Neural progenitor cell (in vitro differentiated cells): Measurements from ENCODE around the gene AEN. TPM values are rescaled to one million over a fixed set of nuclear protein-coding genes. Genes with fewer than 3 reads are reported as not detected.

ENCODE experiments used
- DNase-seq: peaks from one replicate; pipeline ENCODE4 v3.0.0-alpha.2; 2016; ENCODE audit warnings: low spot score
- H2AFZ ChIP-seq: fragments of 200-600 bp; sonication (generic); replicated peaks from 2 replicates; pipeline ENCODE4 v1.6.1; 2016; ENCODE audit warnings: antibody characterized with exemption
- H3F3A ChIP-seq: fragments of 200-600 bp; sonication (generic); 2 replicates; pipeline ENCODE4 v1.6.1; 2016; ENCODE audit warnings: antibody characterized with exemption, low read depth
- H3K27ac ChIP-seq: fragments of 200-600 bp; sonication (generic); 2 replicates; pipeline ENCODE4 v1.5.1; 2016; ENCODE audit warnings: mild to moderate bottlenecking
- H3K27me3 ChIP-seq: fragments of 200-600 bp; sonication (generic); 2 replicates; pipeline ENCODE4 v1.6.1; 2016; ENCODE audit warnings: mild to moderate bottlenecking, moderate library complexity
- H3K36me3 ChIP-seq: fragments of 200-600 bp; sonication (generic); 2 replicates; pipeline ENCODE4 v1.5.1; 2016
- H3K4me1 ChIP-seq: fragments of 200-600 bp; sonication (generic); 2 replicates; pipeline ENCODE4 v1.6.1; 2016; ENCODE audit warnings: mixed run types
- H3K4me2 ChIP-seq: fragments of 200-600 bp; sonication (generic); 2 replicates; pipeline ENCODE4 v1.6.1; 2016
- H3K4me3 ChIP-seq: fragments of 200-600 bp; sonication (generic); 2 replicates; pipeline ENCODE4 v1.5.1; 2016
- H3K79me2 ChIP-seq: fragments of 200-600 bp; sonication (generic); 2 replicates; pipeline ENCODE4 v1.6.1; 2016; ENCODE audit warnings: low read depth
- H3K9ac ChIP-seq: fragments of 200-600 bp; sonication (generic); 2 replicates; pipeline ENCODE4 v1.6.1; 2016
- H3K9me3 ChIP-seq: fragments of 200-600 bp; sonication (generic); 2 replicates; pipeline ENCODE4 v1.5.1; 2016; ENCODE audit warnings: low read depth
- H4K20me1 ChIP-seq: fragments of 200-600 bp; sonication (generic); 2 replicates; pipeline ENCODE4 v1.6.1; 2016; ENCODE audit warnings: low read depth
- H3K27ac Mint-ChIP-seq: 3 replicates; pipeline ENCODE4 v1.8.0; 2021; ENCODE audit warnings: mixed read lengths
- H3K27me3 Mint-ChIP-seq: 2 replicates; pipeline ENCODE4 v1.8.0; 2022; ENCODE audit warnings: low read depth, mild to moderate bottlenecking, inconsistent platforms, moderate library complexity, mixed read lengths; ENCODE audit not compliant: insufficient read depth
- H3K36me3 Mint-ChIP-seq: 3 replicates; pipeline ENCODE4 v1.8.0; 2021; ENCODE audit warnings: mixed read lengths
- H3K4me1 Mint-ChIP-seq: 3 replicates; pipeline ENCODE4 v1.8.0; 2021; ENCODE audit warnings: mixed read lengths
- H3K4me3 Mint-ChIP-seq: 3 replicates; pipeline ENCODE4 v1.8.0; 2021; ENCODE audit warnings: mild to moderate bottlenecking, moderate library complexity, mixed read lengths
- H3K9me3 Mint-ChIP-seq: 3 replicates; pipeline ENCODE4 v1.8.0; 2020; ENCODE audit warnings: mixed read lengths
- EZH2 ChIP-seq: fragments of 200-600 bp; sonication (generic); IDR thresholded peaks from 2 replicates; pipeline ENCODE4 v1.6.1; 2017; ENCODE audit warnings: antibody characterized with exemption, mild to moderate bottlenecking, moderate library complexity
- EZH2phosphoT487 ChIP-seq: fragments of 200-600 bp; sonication (generic); IDR thresholded peaks from 2 replicates; pipeline ENCODE4 v1.6.1; 2017; ENCODE audit warnings: antibody characterized with exemption
- total RNA-seq: library from RNA; depleted of rRNA; stranded (reverse); fragments of >200 nt; gene quantifications from 2 replicates; pipeline ENCODE4 v1.2.3, GENCODE V29; 2015; ENCODE audit warnings: low replicate concordance
- TF ChIP-seq, protein P1 (sequence below): fragments of 200-600 bp; sonication (generic); IDR thresholded peaks from 2 replicates; pipeline ENCODE4 v1.5.1; 2017; ENCODE audit warnings: antibody characterized with exemption, mild to moderate bottlenecking

Gene AEN
- total RNA-seq, 1 donor from 2014 or later: 35.0 TPM

GRCh38 chr15:88628018-88628654, 7.0 kb downstream of the AEN start:
- H3K9ac ChIP-seq: no peak overlapping the region
- peaks cover 9% of the 10 kb centered on the region for H3K4me1 ChIP-seq
- H3K4me3 Mint-ChIP-seq: no peak overlapping the region
- H3K9me3 Mint-ChIP-seq: no peaks in the 10 kb centered on the region
- peaks cover 2% of the 10 kb centered on the region for H3K27me3 Mint-ChIP-seq
- H4K20me1 ChIP-seq: peaks cover 85% of the 10 kb centered on the region
- H3K79me2 ChIP-seq: peaks cover 63% of the 10 kb centered on the region
- no peak overlapping the region for H3K27ac ChIP-seq
- H3K36me3 ChIP-seq: no peaks in the 10 kb centered on the region
- TF ChIP-seq EZH2phosphoT487 (no peak), EZH2 (no peak)
- TF ChIP-seq, protein P1, sequence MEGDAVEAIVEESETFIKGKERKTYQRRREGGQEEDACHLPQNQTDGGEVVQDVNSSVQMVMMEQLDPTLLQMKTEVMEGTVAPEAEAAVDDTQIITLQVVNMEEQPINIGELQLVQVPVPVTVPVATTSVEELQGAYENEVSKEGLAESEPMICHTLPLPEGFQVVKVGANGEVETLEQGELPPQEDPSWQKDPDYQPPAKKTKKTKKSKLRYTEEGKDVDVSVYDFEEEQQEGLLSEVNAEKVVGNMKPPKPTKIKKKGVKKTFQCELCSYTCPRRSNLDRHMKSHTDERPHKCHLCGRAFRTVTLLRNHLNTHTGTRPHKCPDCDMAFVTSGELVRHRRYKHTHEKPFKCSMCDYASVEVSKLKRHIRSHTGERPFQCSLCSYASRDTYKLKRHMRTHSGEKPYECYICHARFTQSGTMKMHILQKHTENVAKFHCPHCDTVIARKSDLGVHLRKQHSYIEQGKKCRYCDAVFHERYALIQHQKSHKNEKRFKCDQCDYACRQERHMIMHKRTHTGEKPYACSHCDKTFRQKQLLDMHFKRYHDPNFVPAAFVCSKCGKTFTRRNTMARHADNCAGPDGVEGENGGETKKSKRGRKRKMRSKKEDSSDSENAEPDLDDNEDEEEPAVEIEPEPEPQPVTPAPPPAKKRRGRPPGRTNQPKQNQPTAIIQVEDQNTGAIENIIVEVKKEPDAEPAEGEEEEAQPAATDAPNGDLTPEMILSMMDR: no peak
- H3K27ac Mint-ChIP-seq: no peak overlapping the region
- H3F3A ChIP-seq: peaks cover 3% of the 10 kb centered on the region
- H3K4me1 Mint-ChIP-seq: peaks cover 11% of the 10 kb centered on the region
- H3K27me3 ChIP-seq: no peaks in the 10 kb centered on the region
- no peak overlapping the region for H2AFZ ChIP-seq
- peaks cover 20% of the 10 kb centered on the region for H3K36me3 Mint-ChIP-seq
- no peak overlapping the region for H3K4me3 ChIP-seq
- no peak overlapping the region for H3K4me2 ChIP-seq
- no peaks in the 10 kb centered on the region for H3K9me3 ChIP-seq
- no peak for DNase-seq

DNA sequence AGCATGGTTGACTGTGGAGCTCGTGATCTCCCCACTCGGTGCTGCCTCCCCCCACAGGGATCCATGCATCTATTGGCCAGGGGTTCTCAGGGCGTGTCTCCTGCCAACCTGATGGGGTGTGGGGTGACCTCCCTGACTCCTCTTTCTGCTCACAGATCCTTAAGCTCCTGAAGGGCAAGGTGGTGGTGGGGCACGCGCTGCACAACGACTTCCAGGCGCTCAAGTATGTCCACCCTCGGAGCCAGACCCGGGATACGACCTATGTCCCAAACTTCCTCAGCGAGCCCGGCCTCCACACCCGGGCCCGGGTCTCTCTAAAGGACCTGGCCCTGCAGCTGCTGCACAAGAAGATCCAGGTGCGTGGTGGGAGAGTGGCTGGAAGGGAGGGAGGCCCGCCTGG, 7.9 kb downstream of the AEN start:
- no peaks in the 10 kb centered on the region for H3K9me3 ChIP-seq
- peaks cover 2% of the 10 kb centered on the region for H3K27me3 Mint-ChIP-seq
- H2AFZ ChIP-seq: no peak overlapping the region
- DNase-seq: no peak
- H4K20me1 ChIP-seq: peaks cover 76% of the 10 kb centered on the region
- H3F3A ChIP-seq: peaks cover 8% of the 10 kb centered on the region
- no peak overlapping the region for H3K27ac Mint-ChIP-seq
- H3K4me3 Mint-ChIP-seq: no peak overlapping the region
- H3K27me3 ChIP-seq: no peaks in the 10 kb centered on the region
- no peaks in the 10 kb centered on the region for H3K9me3 Mint-ChIP-seq
- no peak for TF ChIP-seq EZH2phosphoT487
- TF ChIP-seq, protein P1: no peak
- no peak for TF ChIP-seq EZH2
- no peak overlapping the region for H3K4me3 ChIP-seq
- H3K36me3 ChIP-seq: no peaks in the 10 kb centered on the region
- peaks cover 5% of the 10 kb centered on the region for H3K4me1 Mint-ChIP-seq
- peaks cover 53% of the 10 kb centered on the region for H3K79me2 ChIP-seq
- peaks cover 5% of the 10 kb centered on the region for H3K4me1 ChIP-seq
- H3K4me2 ChIP-seq: no peak overlapping the region
- H3K9ac ChIP-seq: no peak overlapping the region
- peaks cover 26% of the 10 kb centered on the region for H3K36me3 Mint-ChIP-seq
- no peak overlapping the region for H3K27ac ChIP-seq

GRCh38 chr15:88630141-88630721, 9.1 kb downstream of the AEN start:
- H3K9ac ChIP-seq: no peak overlapping the region
- H3K4me3 Mint-ChIP-seq: no peak overlapping the region
- peaks cover 64% of the 10 kb centered on the region for H4K20me1 ChIP-seq
- no peak overlapping the region for H3K4me3 ChIP-seq
- H3K27ac ChIP-seq: no peak overlapping the region
- peaks cover 2% of the 10 kb centered on the region for H3K27me3 Mint-ChIP-seq
- no peaks in the 10 kb centered on the region for H3K36me3 ChIP-seq
- no peak for DNase-seq
- no peak overlapping the region for H3K27ac Mint-ChIP-seq
- H3K4me2 ChIP-seq: no peak overlapping the region
- TF ChIP-seq EZH2phosphoT487 (no peak), EZH2 (no peak)
- TF ChIP-seq, protein P1: no peak
- H3K79me2 ChIP-seq: peaks cover 42% of the 10 kb centered on the region
- H3K4me1 ChIP-seq: no peaks in the 10 kb centered on the region
- H3K36me3 Mint-ChIP-seq: peaks cover 28% of the 10 kb centered on the region
- H3K9me3 ChIP-seq: no peaks in the 10 kb centered on the region
- H3K9me3 Mint-ChIP-seq: no peaks in the 10 kb centered on the region
- H3F3A ChIP-seq: peaks cover 14% of the 10 kb centered on the region
- no peaks in the 10 kb centered on the region for H3K27me3 ChIP-seq
- no peaks in the 10 kb centered on the region for H3K4me1 Mint-ChIP-seq
- no peak overlapping the region for H2AFZ ChIP-seq
